Measurements from ENCODE around the gene MSANTD2. TPM values are rescaled to one million over a fixed set of nuclear protein-coding genes. Genes with fewer than 3 reads are reported as not detected.

The MSANTD2 gene
- total and polyA plus RNA-seq, 2 donors from 2014 or later = 6.5 to 16.4 TPM

GRCh38 chr11:124791626-124792341 lies 8.4 kb downstream of the MSANTD2 start:
- Histone ChIP-seq H3K4me1 (ENCODE audit: control insufficient read depth in 2 of 3, insufficient read depth in 2 of 3, low read depth in 1 of 3, low read length in 3 of 3) (peaks cover 0 to 3% (median 0%) of the 10 kb centered on the region in 3 donors), H3K9ac (ENCODE audit: low read length in 3 of 3) (no peak overlapping the region), H3K4me3 (ENCODE audit: low read length in 3 of 3) (no peak overlapping the region), H3K27me3 (ENCODE audit: control insufficient read depth, insufficient read depth, low read length) (no peaks in the 10 kb centered on the region), H3K27ac (ENCODE audit: low read depth in 2 of 2, low read length in 2 of 2) (no peak overlapping the region), H3K36me3 (ENCODE audit: control insufficient read depth in 2 of 3, insufficient read depth in 3 of 3, low read length in 3 of 3) (no peaks in the 10 kb centered on the region), H3K9me3 (ENCODE audit: control insufficient read depth in 2 of 3, insufficient read depth in 1 of 3, low read length in 3 of 3) (no peaks in the 10 kb centered on the region)
- FAIRE-seq (no peak), DNase-seq (no peak)
- TF ChIP-seq, protein P1, sequence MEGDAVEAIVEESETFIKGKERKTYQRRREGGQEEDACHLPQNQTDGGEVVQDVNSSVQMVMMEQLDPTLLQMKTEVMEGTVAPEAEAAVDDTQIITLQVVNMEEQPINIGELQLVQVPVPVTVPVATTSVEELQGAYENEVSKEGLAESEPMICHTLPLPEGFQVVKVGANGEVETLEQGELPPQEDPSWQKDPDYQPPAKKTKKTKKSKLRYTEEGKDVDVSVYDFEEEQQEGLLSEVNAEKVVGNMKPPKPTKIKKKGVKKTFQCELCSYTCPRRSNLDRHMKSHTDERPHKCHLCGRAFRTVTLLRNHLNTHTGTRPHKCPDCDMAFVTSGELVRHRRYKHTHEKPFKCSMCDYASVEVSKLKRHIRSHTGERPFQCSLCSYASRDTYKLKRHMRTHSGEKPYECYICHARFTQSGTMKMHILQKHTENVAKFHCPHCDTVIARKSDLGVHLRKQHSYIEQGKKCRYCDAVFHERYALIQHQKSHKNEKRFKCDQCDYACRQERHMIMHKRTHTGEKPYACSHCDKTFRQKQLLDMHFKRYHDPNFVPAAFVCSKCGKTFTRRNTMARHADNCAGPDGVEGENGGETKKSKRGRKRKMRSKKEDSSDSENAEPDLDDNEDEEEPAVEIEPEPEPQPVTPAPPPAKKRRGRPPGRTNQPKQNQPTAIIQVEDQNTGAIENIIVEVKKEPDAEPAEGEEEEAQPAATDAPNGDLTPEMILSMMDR (IDR thresholded peaks at IDR 0.05; ENCODE audit: borderline replicate concordance, extremely low read depth, insufficient read depth) = no peak
- intact Hi-C loops (cut with DNase I) = no loop called here

- TF ChIP-seq, protein P1 (IDR thresholded peaks at IDR 0.05; ENCODE audit: borderline replicate concordance, extremely low read depth, insufficient read depth) = no peak
- DNase-seq (no peak), FAIRE-seq (no peak)
- Histone ChIP-seq H3K27me3 (ENCODE audit: control insufficient read depth, insufficient read depth, low read length) (no peaks in the 10 kb centered on the region), H3K4me1 (ENCODE audit: control insufficient read depth in 2 of 3, insufficient read depth in 2 of 3, low read depth in 1 of 3, low read length in 3 of 3) (peaks cover 0 to 3% (median 0%) of the 10 kb centered on the region in 3 donors), H3K9me3 (ENCODE audit: control insufficient read depth in 2 of 3, insufficient read depth in 1 of 3, low read length in 3 of 3) (no peaks in the 10 kb centered on the region), H3K27ac (ENCODE audit: low read depth in 2 of 2, low read length in 2 of 2) (no peak overlapping the region), H3K4me3 (ENCODE audit: low read length in 3 of 3) (no peak overlapping the region), H3K9ac (ENCODE audit: low read length in 3 of 3) (no peak overlapping the region), H3K36me3 (ENCODE audit: control insufficient read depth in 2 of 3, insufficient read depth in 3 of 3, low read length in 3 of 3) (no peaks in the 10 kb centered on the region)
- intact Hi-C loops (cut with DNase I) = no loop called here
These were observed 11.7 kb downstream of the MSANTD2 start for GRCh38 chr11:124788521-124788920.

DNA sequence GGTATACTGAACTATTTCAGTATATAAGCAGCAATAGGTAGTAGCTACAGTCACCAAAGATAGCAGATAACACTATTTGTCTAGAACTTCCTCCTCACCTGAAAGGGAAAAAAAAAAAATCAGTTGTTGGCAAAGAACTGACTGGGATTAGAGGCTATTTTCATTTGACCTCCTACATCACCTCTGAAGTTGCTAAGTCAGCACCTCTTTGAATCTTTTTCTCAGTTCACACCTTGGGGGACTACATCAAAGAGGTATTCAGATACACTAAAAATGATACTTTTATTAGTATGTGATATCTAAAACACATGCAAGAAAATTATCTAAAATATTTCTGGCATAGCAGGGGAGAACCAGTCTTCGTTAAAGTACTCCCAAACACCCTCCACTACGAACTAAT lies 16.2 kb downstream of the MSANTD2 start:
- no peak overlapping the region for H3K4me3 ChIP-seq (ENCODE audit: low read length in 3 of 3)
- no peak for DNase-seq
- TF ChIP-seq, protein P1 (IDR thresholded peaks at IDR 0.05; ENCODE audit: borderline replicate concordance, extremely low read depth, insufficient read depth) = no peak

More for the DNA sequence above, 16.2 kb downstream of the MSANTD2 start:
- FAIRE-seq = no peak
- Histone ChIP-seq H3K27ac (ENCODE audit: low read depth in 2 of 2, low read length in 2 of 2) (no peak overlapping the region), H3K4me1 (ENCODE audit: control insufficient read depth in 2 of 3, insufficient read depth in 2 of 3, low read depth in 1 of 3, low read length in 3 of 3) (no peaks in the 10 kb centered on the region), H3K27me3 (ENCODE audit: control insufficient read depth, insufficient read depth, low read length) (no peaks in the 10 kb centered on the region), H3K9me3 (ENCODE audit: control insufficient read depth in 2 of 3, insufficient read depth in 1 of 3, low read length in 3 of 3) (no peaks in the 10 kb centered on the region), H3K36me3 (ENCODE audit: control insufficient read depth in 2 of 3, insufficient read depth in 3 of 3, low read length in 3 of 3) (no peaks in the 10 kb centered on the region), H3K9ac (ENCODE audit: low read length in 3 of 3) (no peak overlapping the region)
- intact Hi-C loops (cut with DNase I) = no loop called here
